H9 (cell line): ENCODE results near the gene TSPAN5. TPM values are rescaled to one million over a fixed set of nuclear protein-coding genes. Genes with fewer than 3 reads are reported as not detected.

ENCODE experiments used
- DNase-seq: peaks from one replicate; pipeline ENCODE4 v3.0.0-alpha.2; 2017
- H2AFZ ChIP-seq: one replicate; pipeline ENCODE4 v1.6.1; 2013; ENCODE audit warnings: mild to moderate bottlenecking, low read length, control low read depth, moderate library complexity
- H2AK5ac ChIP-seq: 2 replicates; pipeline ENCODE4 v1.6.1; 2013; ENCODE audit warnings: low read length, control low read depth, mixed read lengths; ENCODE audit not compliant: insufficient read length
- H2BK120ac ChIP-seq: one replicate; pipeline ENCODE4 v1.6.1; 2013; ENCODE audit warnings: low read depth, mild to moderate bottlenecking, low read length, control low read depth, inconsistent platforms; ENCODE audit not compliant: poor library complexity, severe bottlenecking
- H2BK12ac ChIP-seq: 2 replicates; pipeline ENCODE4 v1.6.1; 2013; ENCODE audit warnings: low read length, control low read depth, mixed read lengths, low read depth; ENCODE audit not compliant: insufficient read length
- H2BK15ac ChIP-seq: 2 replicates; pipeline ENCODE4 v1.6.1; 2013; ENCODE audit warnings: low read depth, low read length, control low read depth
- H2BK20ac ChIP-seq: one replicate; pipeline ENCODE4 v1.6.1; 2013; ENCODE audit warnings: low read depth, mild to moderate bottlenecking, low read length, control low read depth, inconsistent platforms; ENCODE audit not compliant: poor library complexity, severe bottlenecking
- H2BK5ac ChIP-seq: 2 replicates; pipeline ENCODE4 v1.6.1; 2013; ENCODE audit warnings: low read length, control low read depth, mixed read lengths; ENCODE audit not compliant: insufficient read length
- H3K14ac ChIP-seq: 2 replicates; pipeline ENCODE4 v1.6.1; 2013; ENCODE audit warnings: low read length, control low read depth; ENCODE audit not compliant: insufficient read depth
- H3K18ac ChIP-seq: 2 replicates; pipeline ENCODE4 v1.6.1; 2013; ENCODE audit warnings: low read depth, mild to moderate bottlenecking, mixed read lengths, low read length, control low read depth; ENCODE audit not compliant: insufficient read length
- H3K23ac ChIP-seq: 2 replicates; pipeline ENCODE4 v1.6.1; 2013; ENCODE audit warnings: low read length, control low read depth, mixed read lengths, low read depth; ENCODE audit not compliant: insufficient read length
- H3K23me2 ChIP-seq: 2 replicates; pipeline ENCODE4 v1.6.1; 2013; ENCODE audit warnings: low read depth, mild to moderate bottlenecking, mixed read lengths, low read length, control low read depth; ENCODE audit not compliant: insufficient read length, poor library complexity, severe bottlenecking
- H3K27ac ChIP-seq: 2 replicates; pipeline ENCODE4 v1.5.1; 2013; ENCODE audit warnings: low read length, control low read depth, mixed read lengths, low read depth; ENCODE audit not compliant: insufficient read length
- H3K27me3 ChIP-seq: 2 replicates; pipeline ENCODE4 v1.6.1; 2013; ENCODE audit warnings: low read length, control low read depth, inconsistent platforms; ENCODE audit not compliant: insufficient read depth
- H3K4ac ChIP-seq: 2 replicates; pipeline ENCODE4 v1.6.1; 2013; ENCODE audit warnings: low read depth, mild to moderate bottlenecking, control low read depth, inconsistent platforms, low read length, moderate library complexity
- H3K4me1 ChIP-seq: 2 replicates; pipeline ENCODE4 v1.6.1; 2013; ENCODE audit warnings: low read length, control low read depth, inconsistent platforms; ENCODE audit not compliant: insufficient read depth
- H3K4me2 ChIP-seq: 2 replicates; pipeline ENCODE4 v1.6.1; 2013; ENCODE audit warnings: low read length, control low read depth, mixed read lengths; ENCODE audit not compliant: insufficient read length, insufficient read depth
- H3K56ac ChIP-seq: 2 replicates; pipeline ENCODE4 v1.6.1; 2013; ENCODE audit warnings: low read depth, mild to moderate bottlenecking, mixed read lengths, low read length, control low read depth; ENCODE audit not compliant: insufficient read length
- H3K79me1 ChIP-seq: 2 replicates; pipeline ENCODE4 v1.6.1; 2013; ENCODE audit warnings: low read depth, mild to moderate bottlenecking, moderate library complexity, low read length, control low read depth, inconsistent platforms; ENCODE audit not compliant: insufficient read depth, poor library complexity, severe bottlenecking
- H3K79me2 ChIP-seq: 2 replicates; pipeline ENCODE4 v1.6.1; 2013; ENCODE audit warnings: low read length, control low read depth, inconsistent platforms; ENCODE audit not compliant: insufficient read depth
- H3K9ac ChIP-seq: 2 replicates; pipeline ENCODE4 v1.6.1; 2013; ENCODE audit warnings: low read length, control low read depth, mixed read lengths; ENCODE audit not compliant: insufficient read length; ENCODE audit errors: extremely low read depth
- H3K9me3 ChIP-seq: one replicate; pipeline ENCODE4 v1.6.1; 2013; ENCODE audit warnings: low read depth, low read length, inconsistent platforms; ENCODE audit not compliant: control insufficient read depth
- H3T11ph ChIP-seq: one replicate; pipeline ENCODE4 v1.6.1; 2013; ENCODE audit warnings: mild to moderate bottlenecking, low read length, control low read depth, inconsistent platforms
- H4K20me1 ChIP-seq: one replicate; pipeline ENCODE4 v1.6.1; 2013; ENCODE audit not compliant: control insufficient read depth, insufficient read length, insufficient read depth
- H4K5ac ChIP-seq: 2 replicates; pipeline ENCODE4 v1.6.1; 2013; ENCODE audit warnings: low read depth, mild to moderate bottlenecking, mixed read lengths, low read length, control low read depth; ENCODE audit not compliant: insufficient read length
- H4K8ac ChIP-seq: replicated peaks from 2 replicates; pipeline ENCODE4 v1.6.1; 2013; ENCODE audit warnings: low read length, control low read depth, mixed read lengths, low read depth; ENCODE audit not compliant: insufficient read length
- H4K91ac ChIP-seq: 2 replicates; pipeline ENCODE4 v1.6.1; 2013; ENCODE audit warnings: low read depth, mild to moderate bottlenecking, moderate library complexity, mixed read lengths, low read length, control low read depth; ENCODE audit not compliant: insufficient read length
- H3K27ac Mint-ChIP-seq, 3 experiments: 2 replicates in 2 of 3; 3 replicates in 1 of 3; pipeline ENCODE4 v1.8.0; 2020 to 2021; ENCODE audit warnings: mixed read lengths in 3 of 3, mild to moderate bottlenecking in 1 of 3, moderate library complexity in 1 of 3
- H3K27me3 Mint-ChIP-seq: 2 replicates; pipeline ENCODE4 v1.8.0; 2021; ENCODE audit warnings: low read depth, mild to moderate bottlenecking, moderate library complexity, mixed read lengths
- H3K36me3 Mint-ChIP-seq, 3 experiments: 2 replicates in 2 of 3; 3 replicates in 1 of 3; pipeline ENCODE4 v1.8.0; 2020 to 2021; ENCODE audit warnings: low read depth in 3 of 3, mixed read lengths in 3 of 3; ENCODE audit not compliant: insufficient read depth in 1 of 3
- H3K4me1 Mint-ChIP-seq, 2 experiments: 2 replicates each; pipeline ENCODE4 v1.8.0; 2020; ENCODE audit warnings: mixed read lengths in 2 of 2
- H3K4me3 Mint-ChIP-seq, 2 experiments: 2 replicates in 1 of 2; 3 replicates in 1 of 2; pipeline ENCODE4 v1.8.0; 2020 to 2021; ENCODE audit warnings: mild to moderate bottlenecking in 2 of 2, mixed read lengths in 2 of 2, moderate library complexity in 1 of 2
- H3K9me3 Mint-ChIP-seq, 2 experiments: 2 replicates in 1 of 2; 3 replicates in 1 of 2; pipeline ENCODE4 v1.8.0; 2020; ENCODE audit warnings: mild to moderate bottlenecking in 2 of 2, mixed read lengths in 2 of 2, moderate library complexity in 1 of 2
- CTCF ChIP-seq: fragments of 200-600 bp; sonication (generic); conservative IDR thresholded peaks from 3 replicates; pipeline ENCODE4 v1.8.0; 2021; ENCODE audit warnings: antibody characterized with exemption, mild to moderate bottlenecking
- WGBS: extraction: QIAGEN DNeasy Blood & Tissue Kit; methylation state at CpG from one replicate; pipeline ENCODE4 v1.1.7; 2013; ENCODE audit warnings: missing lambda C conversion rate, low lambda C conversion rate, mixed read lengths; ENCODE audit not compliant: insufficient read length; ENCODE audit errors: extremely low coverage; 5-methylcytosine and 5-hydroxymethylcytosine counted together
- total RNA-seq: library from RNA; stranded (reverse); gene quantifications from 2 replicates; pipeline ENCODE4 v1.2.1, GENCODE V29; 2021

Gene TSPAN5
- total RNA-seq, 1 experiment from 2014 or later: 7.0 TPM

DNA sequence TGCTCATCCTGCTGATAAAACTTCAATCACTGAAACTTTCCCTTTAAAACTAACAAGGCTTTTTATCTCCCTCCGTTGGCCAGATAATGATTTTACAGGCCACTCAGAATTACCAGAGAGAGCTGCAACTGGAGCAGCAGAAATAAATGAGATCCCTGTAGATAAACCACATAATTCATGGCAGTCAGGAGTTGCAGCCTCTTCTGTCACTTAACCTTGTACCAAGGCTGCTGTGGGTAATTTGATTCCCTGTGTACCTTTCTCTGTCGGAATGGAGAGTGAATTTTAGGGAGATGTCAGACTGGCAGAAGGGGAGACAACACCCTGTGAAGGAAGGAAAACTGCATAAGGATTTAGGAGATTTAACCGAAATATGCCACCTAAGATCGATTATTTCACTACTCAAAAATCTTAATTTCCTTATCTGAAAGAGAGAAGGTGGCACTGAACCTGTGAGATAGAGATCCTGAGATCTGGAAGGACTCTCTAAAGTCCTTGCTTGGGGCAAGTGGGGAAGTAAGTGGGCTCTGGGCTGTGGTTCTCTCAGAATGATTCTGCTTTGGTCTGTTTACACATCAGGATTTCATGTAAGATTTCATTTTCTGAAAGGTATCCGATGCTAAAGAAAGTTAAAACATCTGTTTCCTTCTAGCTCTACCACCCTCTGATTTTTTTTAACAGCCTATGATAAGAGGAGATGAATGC lies 14.3 kb upstream of the TSPAN5 start:
- H3K27ac ChIP-seq: no peak overlapping the region

More for the DNA sequence above, 14.3 kb upstream of the TSPAN5 start:
- Histone ChIP-seq H2BK20ac (no peak overlapping the region), H2BK12ac (no peak overlapping the region), H3K9me3 (no peaks in the 10 kb centered on the region), H3K4me1 (no peaks in the 10 kb centered on the region), H4K91ac (no peak overlapping the region), H3K27me3 (no peaks in the 10 kb centered on the region), H2BK120ac (no peak overlapping the region), H2BK5ac (no peak overlapping the region), H3T11ph (no peak overlapping the region), H4K8ac (no peak overlapping the region), H3K23me2 (no peaks in the 10 kb centered on the region), H4K20me1 (no peaks in the 10 kb centered on the region), H2BK15ac (no peak overlapping the region), H2AK5ac (no peak overlapping the region), H3K79me1 (no peaks in the 10 kb centered on the region), H3K56ac (no peak overlapping the region), H3K18ac (no peak overlapping the region), H3K9ac (no peak overlapping the region), H2AFZ (no peak overlapping the region), H3K4me2 (no peak overlapping the region), H3K4ac (no peak overlapping the region), H3K14ac (no peak overlapping the region), H4K5ac (no peak overlapping the region), H3K79me2 (no peaks in the 10 kb centered on the region), H3K23ac (no peak overlapping the region)
- WGBS: no CpG with 5 or more reads among the region's 5 CpGs
- peaks cover 12 to 19% of the 10 kb centered on the region in 2 experiments for H3K4me1 Mint-ChIP-seq
- no peak for TF ChIP-seq CTCF
- no peak for DNase-seq
- no peaks in the 10 kb centered on the region for H3K27me3 Mint-ChIP-seq
- no peaks in the 10 kb centered on the region for H3K9me3 Mint-ChIP-seq
- H3K4me3 Mint-ChIP-seq: no peak overlapping the region
- H3K36me3 Mint-ChIP-seq: no peaks in the 10 kb centered on the region; a peak in 1 of 7 replicates
- no peak overlapping the region; a peak in 1 of 7 replicates for H3K27ac Mint-ChIP-seq
